Progenitor cell of endocrine pancreas (in vitro differentiated cells): ENCODE data around the gene AXIN1. TPM values are rescaled to one million over a fixed set of nuclear protein-coding genes. Genes with fewer than 3 reads are reported as not detected.

ENCODE experiments used
- DNase-seq: peaks from one replicate; pipeline ENCODE4 v3.0.0; 2021; ENCODE audit warnings: low spot score; ENCODE audit not compliant: unreplicated experiment
- H3K27ac Mint-ChIP-seq: 2 replicates; pipeline ENCODE4 v1.8.0; 2021; ENCODE audit warnings: mild to moderate bottlenecking, moderate library complexity, mixed read lengths
- H3K27me3 Mint-ChIP-seq: 2 replicates; pipeline ENCODE4 v1.8.0; 2021; ENCODE audit warnings: mixed read lengths
- H3K36me3 Mint-ChIP-seq: 2 replicates; pipeline ENCODE4 v1.8.0; 2022; ENCODE audit warnings: mixed read lengths; ENCODE audit not compliant: insufficient read depth
- H3K4me1 Mint-ChIP-seq: 2 replicates; pipeline ENCODE4 v1.8.0; 2021; ENCODE audit warnings: low read depth, mixed read lengths
- H3K4me3 Mint-ChIP-seq: 2 replicates; pipeline ENCODE4 v1.8.0; 2021; ENCODE audit warnings: low read depth, mild to moderate bottlenecking, moderate library complexity, mixed read lengths
- H3K9me3 Mint-ChIP-seq: 2 replicates; pipeline ENCODE4 v1.8.0; 2021; ENCODE audit warnings: low read depth, mixed read lengths
- CTCF ChIP-seq: fragments of 200-600 bp; sonication (generic); IDR thresholded peaks from one replicate; pipeline ENCODE4 v1.5.0; 2021; ENCODE audit warnings: antibody characterized with exemption, mild to moderate bottlenecking; ENCODE audit not compliant: unreplicated experiment
- total RNA-seq: library from RNA; stranded (reverse); gene quantifications from 2 replicates; pipeline ENCODE4 v1.2.1, GENCODE V29; 2021

Gene AXIN1
- total RNA-seq, 1 donor from 2014 or later: 34.4 TPM

- no peak for TF ChIP-seq CTCF
- Mint-ChIP-seq H3K36me3 (peaks cover 5% of the 10 kb centered on the region), H3K9me3 (no peaks in the 10 kb centered on the region), H3K27me3 (no peaks in the 10 kb centered on the region), H3K27ac (no peak overlapping the region), H3K4me1 (peaks cover 3% of the 10 kb centered on the region), H3K4me3 (peak overlapping the region; percentile 60)
- DNase-seq: no peak
These were observed 17.4 kb upstream of the AXIN1 start for GRCh38 chr16:369866-370436.

- Mint-ChIP-seq H3K27ac (no peak overlapping the region), H3K27me3 (no peaks in the 10 kb centered on the region), H3K9me3 (no peaks in the 10 kb centered on the region), H3K4me1 (peaks cover 3% of the 10 kb centered on the region), H3K4me3 (peak overlapping the region; percentile 60), H3K36me3 (peaks cover 5% of the 10 kb centered on the region)
- no peak for DNase-seq
- no peak for TF ChIP-seq CTCF
These were observed 16.8 kb upstream of the AXIN1 start for GRCh38 chr16:369275-369865.

- H3K9me3 Mint-ChIP-seq: no peaks in the 10 kb centered on the region
- no peak overlapping the region for H3K4me3 Mint-ChIP-seq
- H3K36me3 Mint-ChIP-seq: peaks cover 3% of the 10 kb centered on the region
- no peak for TF ChIP-seq CTCF
- no peaks in the 10 kb centered on the region for H3K27me3 Mint-ChIP-seq
- H3K27ac Mint-ChIP-seq: no peak overlapping the region
- no peak for DNase-seq
- H3K4me1 Mint-ChIP-seq: peaks cover 3% of the 10 kb centered on the region
These were observed 16.1 kb upstream of the AXIN1 start for GRCh38 chr16:368388-369158.

- TF ChIP-seq CTCF: no peak
- Mint-ChIP-seq H3K36me3 (peaks cover 1% of the 10 kb centered on the region), H3K4me3 (no peak overlapping the region)
These were observed 14.9 kb upstream of the AXIN1 start for GRCh38 chr16:367333-367903.

GRCh38 chr16:366476-366875 lies 14.0 kb upstream of the AXIN1 start:
- DNase-seq: no peak
- H3K4me3 Mint-ChIP-seq: no peak overlapping the region
- no peak overlapping the region for H3K27ac Mint-ChIP-seq
- TF ChIP-seq CTCF: no peak
- no peaks in the 10 kb centered on the region for H3K9me3 Mint-ChIP-seq
- H3K36me3 Mint-ChIP-seq: peaks cover 1% of the 10 kb centered on the region
- peaks cover 4% of the 10 kb centered on the region for H3K27me3 Mint-ChIP-seq
- peaks cover 3% of the 10 kb centered on the region for H3K4me1 Mint-ChIP-seq

More at GRCh38 chr16:367333-367903, 14.9 kb upstream of the AXIN1 start:
- H3K9me3 Mint-ChIP-seq: no peaks in the 10 kb centered on the region
- H3K27me3 Mint-ChIP-seq: no peaks in the 10 kb centered on the region
- no peak overlapping the region for H3K27ac Mint-ChIP-seq
- peaks cover 3% of the 10 kb centered on the region for H3K4me1 Mint-ChIP-seq
- DNase-seq: no peak
